A673 (cell line): ENCODE measurements around the gene NPAS2. TPM values are rescaled to one million over a fixed set of nuclear protein-coding genes. Genes with fewer than 3 reads are reported as not detected.

Experiments used
- BruUV-seq: library from RNA; stranded (reverse); fragments of 400-500 nt; replicated peaks from 2 replicates; lab custom pipeline; 2021; lab: Mats Ljungman, UMichigan
- CTCF ChIA-PET: fragments of 300-600 bp; sonication (Branson Sonifier 250); formaldehyde crosslinking; loops from one replicate; lab custom pipeline; 2022; ENCODE audit warnings: antibody characterized with exemption; lab: Charles Lee
- POLR2A ChIA-PET: fragments of 300-600 bp; sonication (Branson Sonifier 250); formaldehyde crosslinking; loops from one replicate; lab custom pipeline; 2022; ENCODE audit warnings: antibody characterized with exemption; ENCODE audit not compliant: low non-redundant PET; lab: Charles Lee
- DNase-seq: peaks from one replicate; pipeline ENCODE4 v3.0.0-alpha.2; 2015; ENCODE audit warnings: low spot score
- H3K27ac ChIP-seq: fragments of 200-600 bp; sonication (generic); 2 replicates; pipeline ENCODE4 v1.5.1; 2016; ENCODE audit warnings: mixed run types, low read depth, mild to moderate bottlenecking, mixed read lengths, antibody characterized with exemption, low read length; ENCODE audit not compliant: poor library complexity, severe bottlenecking
- H3K27me3 ChIP-seq: fragments of 200-600 bp; sonication (generic); replicated peaks from 2 replicates; pipeline ENCODE4 v1.6.1; 2017; ENCODE audit warnings: mixed run types, low read depth, mild to moderate bottlenecking, mixed read lengths, antibody characterized with exemption, low read length; ENCODE audit not compliant: insufficient read depth, poor library complexity
- H3K36me3 ChIP-seq: fragments of 200-600 bp; sonication (generic); 2 replicates; pipeline ENCODE4 v1.6.1; 2016; ENCODE audit warnings: mixed run types, mild to moderate bottlenecking, mixed read lengths, antibody characterized with exemption, low read length; ENCODE audit not compliant: insufficient read depth, poor library complexity, severe bottlenecking
- H3K4me1 ChIP-seq: fragments of 200-600 bp; sonication (generic); 2 replicates; pipeline ENCODE4 v1.6.1; 2017; ENCODE audit warnings: mixed run types, mild to moderate bottlenecking, mixed read lengths, antibody characterized with exemption, low read length; ENCODE audit not compliant: insufficient read depth, poor library complexity, severe bottlenecking
- H3K4me3 ChIP-seq: fragments of 200-600 bp; sonication (generic); 2 replicates; pipeline ENCODE4 v1.5.1; 2016; ENCODE audit warnings: low read depth, mixed run types, mild to moderate bottlenecking, mixed read lengths, low read length; ENCODE audit not compliant: poor library complexity, severe bottlenecking
- H3K9me3 ChIP-seq: fragments of 200-600 bp; sonication (generic); 2 replicates; pipeline ENCODE4 v1.6.1; 2016; ENCODE audit warnings: mixed run types, low read depth, mild to moderate bottlenecking, mixed read lengths, antibody characterized with exemption, low read length; ENCODE audit not compliant: poor library complexity, severe bottlenecking
- CTCF ChIP-seq: fragments of 300-800, 200-600 bp; sonication (generic); conservative IDR thresholded peaks from 2 replicates; pipeline ENCODE4 v1.5.1; 2017; ENCODE audit warnings: low read depth, mild to moderate bottlenecking, antibody characterized with exemption, low read length, moderate library complexity, mixed read lengths
- EZH2 ChIP-seq: fragments of 200-600 bp; sonication (generic); IDR thresholded peaks from 2 replicates; pipeline ENCODE4 v1.6.1; 2017; ENCODE audit warnings: borderline replicate concordance, low read depth, mild to moderate bottlenecking, mixed read lengths, antibody characterized with exemption, low read length; ENCODE audit not compliant: poor library complexity, severe bottlenecking
- intact Hi-C: fragments of 100-400 bp; cut with micrococcal nuclease; formaldehyde crosslinking; loops from one replicate; pipeline ENCODE4 v1.10.0; 2022; ENCODE audit not compliant: unreplicated experiment
- total RNA-seq: library from RNA; stranded (reverse); gene quantifications from 2 replicates; pipeline ENCODE4 v1.2.3, GENCODE V29; 2021

Gene NPAS2
- total RNA-seq, 1 experiment from 2014 or later, result 9.4 TPM

- Histone ChIP-seq H3K36me3 (no peaks in the 10 kb centered on the region), H3K27ac (no peak overlapping the region), H3K9me3 (no peaks in the 10 kb centered on the region), H3K4me1 (peaks cover 19% of the 10 kb centered on the region), H3K4me3 (no peak overlapping the region), H3K27me3 (no peaks in the 10 kb centered on the region)
- TF ChIP-seq EZH2 (no peak), CTCF (no peak)
- no TSS peak for BruUV-seq
- POLR2A ChIA-PET, result no interaction called here
- CTCF ChIA-PET, result no interaction called here
- no peak for DNase-seq
- intact Hi-C loops, result no loop called here
Observed at GRCh38 chr2:100888601-100889000, 68.7 kb downstream of the NPAS2 start.

GRCh38 chr2:100889286-100889685 lies 69.3 kb downstream of the NPAS2 start:
- TF ChIP-seq CTCF, result no peak
- TF ChIP-seq EZH2, result no peak
- POLR2A ChIA-PET, result no interaction called here
- no peaks in the 10 kb centered on the region for H3K27me3 ChIP-seq
- intact Hi-C loops, result no loop called here
- no peaks in the 10 kb centered on the region for H3K9me3 ChIP-seq
- H3K36me3 ChIP-seq, result no peaks in the 10 kb centered on the region
- peaks cover 26% of the 10 kb centered on the region for H3K4me1 ChIP-seq
- H3K4me3 ChIP-seq, result no peak overlapping the region
- DNase-seq, result no peak
- H3K27ac ChIP-seq, result no peak overlapping the region
- no TSS peak for BruUV-seq
- CTCF ChIA-PET, result no interaction called here

- no peak for DNase-seq
- Histone ChIP-seq H3K4me1 (peaks cover 44% of the 10 kb centered on the region), H3K36me3 (no peaks in the 10 kb centered on the region), H3K27me3 (no peaks in the 10 kb centered on the region), H3K4me3 (no peak overlapping the region), H3K9me3 (no peaks in the 10 kb centered on the region), H3K27ac (peak overlapping the region; percentile 38)
- ChIA-PET POLR2A (no interaction called here), CTCF (no interaction called here)
- intact Hi-C loops, result no loop called here
- TF ChIP-seq EZH2 (no peak), CTCF (no peak)
- BruUV-seq, result no TSS peak
Observed at GRCh38 chr2:100891906-100892642, 72.1 kb downstream of the NPAS2 start.
